Neural crest cell (in vitro differentiated cells): Measurements from ENCODE around the gene KMT2B. TPM values are rescaled to one million over a fixed set of nuclear protein-coding genes. Genes with fewer than 3 reads are reported as not detected.

Experiments used
- DNase-seq: peaks from one replicate; pipeline ENCODE4 v3.0.0; 2021; ENCODE audit warnings: low read depth, mixed read lengths, low spot score
- H3K27ac Mint-ChIP-seq: one replicate; pipeline ENCODE4 v1.8.0; 2021; ENCODE audit warnings: mild to moderate bottlenecking, mixed read lengths; ENCODE audit not compliant: unreplicated experiment
- H3K27me3 Mint-ChIP-seq: 2 replicates; pipeline ENCODE4 v1.8.0; 2021; ENCODE audit warnings: low read depth, mild to moderate bottlenecking, mixed read lengths
- H3K36me3 Mint-ChIP-seq: 2 replicates; pipeline ENCODE4 v1.8.0; 2021; ENCODE audit warnings: low read depth, mild to moderate bottlenecking, mixed read lengths
- H3K4me1 Mint-ChIP-seq: 2 replicates; pipeline ENCODE4 v1.8.0; 2021; ENCODE audit warnings: mixed read lengths
- H3K4me3 Mint-ChIP-seq: one replicate; pipeline ENCODE4 v1.8.0; 2021; ENCODE audit warnings: mild to moderate bottlenecking, mixed read lengths
- H3K9me3 Mint-ChIP-seq: 2 replicates; pipeline ENCODE4 v1.8.0; 2021; ENCODE audit warnings: mixed read lengths
- CTCF ChIP-seq: fragments of 200-600 bp; sonication (generic); conservative IDR thresholded peaks from 2 replicates; pipeline ENCODE4 v1.5.0; 2021; ENCODE audit warnings: antibody characterized with exemption, mild to moderate bottlenecking
- total RNA-seq: library from RNA; stranded (reverse); gene quantifications from 2 replicates; pipeline ENCODE4 v1.2.1, GENCODE V29; 2021

The KMT2B gene
- total RNA-seq, 1 donor from 2014 or later, result 60.1 TPM

GRCh38 chr19:35748106-35749020, 30.6 kb downstream of the KMT2B start, which contains the start of gene LIN37:
LIN37 (plus strand) TSS chr19:35748576; CDS start chr19:35748725, 149 bp downstream.
- peak; percentile 98 for DNase-seq
- peaks cover 41% of the 10 kb centered on the region for H3K4me1 Mint-ChIP-seq
- TF ChIP-seq CTCF, result no peak
- H3K27me3 Mint-ChIP-seq, result no peaks in the 10 kb centered on the region
- H3K4me3 Mint-ChIP-seq, result peak within 1 kb of the TSS; percentile 99
- no peaks in the 10 kb centered on the region for H3K9me3 Mint-ChIP-seq
- H3K27ac Mint-ChIP-seq, result peak within 1 kb of the TSS; percentile 58
- no peaks in the 10 kb centered on the region for H3K36me3 Mint-ChIP-seq

- Mint-ChIP-seq H3K27ac (no peak overlapping the region), H3K27me3 (no peaks in the 10 kb centered on the region), H3K9me3 (no peaks in the 10 kb centered on the region), H3K36me3 (no peaks in the 10 kb centered on the region), H3K4me3 (peak overlapping the region; percentile 57), H3K4me1 (peaks cover 33% of the 10 kb centered on the region)
- TF ChIP-seq CTCF, result no peak
- no peak for DNase-seq
Measured at GRCh38 chr19:35750167-35750566, 32.4 kb downstream of the KMT2B start.

- Mint-ChIP-seq H3K36me3 (no peaks in the 10 kb centered on the region), H3K9me3 (no peaks in the 10 kb centered on the region), H3K27me3 (peaks cover 2% of the 10 kb centered on the region), H3K4me3 (no peak overlapping the region), H3K4me1 (peaks cover 25% of the 10 kb centered on the region), H3K27ac (no peak overlapping the region)
- no peak for TF ChIP-seq CTCF
- DNase-seq, result no peak
Measured at GRCh38 chr19:35751839-35752745, 34.3 kb downstream of the KMT2B start.

- Mint-ChIP-seq H3K4me3 (no peak overlapping the region), H3K36me3 (no peaks in the 10 kb centered on the region), H3K27ac (no peak overlapping the region), H3K9me3 (no peaks in the 10 kb centered on the region), H3K4me1 (peaks cover 24% of the 10 kb centered on the region), H3K27me3 (peaks cover 2% of the 10 kb centered on the region)
- no peak for DNase-seq
- no peak for TF ChIP-seq CTCF
Measured at GRCh38 chr19:35752746-35753350, 35.0 kb downstream of the KMT2B start.

GRCh38 chr19:35753634-35754369, 36.0 kb downstream of the KMT2B start:
- TF ChIP-seq CTCF, result no peak
- no peak for DNase-seq
- Mint-ChIP-seq H3K4me1 (peaks cover 21% of the 10 kb centered on the region), H3K36me3 (no peaks in the 10 kb centered on the region), H3K4me3 (peak overlapping the region; percentile 47), H3K9me3 (no peaks in the 10 kb centered on the region), H3K27me3 (peaks cover 2% of the 10 kb centered on the region), H3K27ac (no peak overlapping the region)
